Tibial nerve (tissue), 3 donors: ENCODE data around the gene POU2AF3.

ENCODE experiments used
- CTCF ChIP-seq, 5 experiments: fragments of 200-600 bp in 3 of 5; fragments of 450-650 bp in 2 of 5; sonication (generic) in 3 of 5; IDR thresholded peaks; one replicate each; pipeline ENCODE4 v1.5.1; 2016 to 2019; ENCODE audit warnings: antibody characterized with exemption in 5 of 5, mild to moderate bottlenecking in 3 of 5, moderate library complexity in 2 of 5
- POLR2A ChIP-seq, 2 donors: fragments of 450-650 bp; IDR thresholded peaks; one replicate each; pipeline ENCODE4 v1.6.1; 2017; ENCODE audit warnings: antibody characterized with exemption in 2 of 2, mild to moderate bottlenecking in 2 of 2, moderate library complexity in 2 of 2

- TF ChIP-seq CTCF (IDR thresholded peaks at IDR 0.05) (no peak), POLR2A (IDR thresholded peaks at IDR 0.05) (no peak)
Observed at GRCh38 chr11:111329306-111330204, 31.2 kb downstream of the POU2AF3 start.
